Muscle of back (tissue), 11 donors: ENCODE data around the gene RCAN3. TPM values are rescaled to one million over a fixed set of nuclear protein-coding genes. Genes with fewer than 3 reads are reported as not detected.
A peak's percentile ranks its signal among the peaks of the same experiment; 100 is the strongest.
"Not testable (repeated sequence)": the region's sequence is repeated elsewhere in the genome, so short reads cannot be mapped to it uniquely, and the experiment has no call there.

Source experiments
- DNase-seq, 3 donors: peaks; one replicate each; pipeline versions ENCODE4 v3.0.0 to v3.0.0-alpha.2; 2013
- polyA plus RNA-seq, 10 donors: library from polyadenylated mRNA; unstranded; fragments of 120-200 nt; gene quantifications; one replicate each; pipeline ENCODE4 v1.2.1, GENCODE V29; 2013; ENCODE audit not compliant: insufficient read length in 10 of 10

Gene RCAN3
- polyA plus RNA-seq, 10 donors, result 1.2 to 6.8 (median 2.5) TPM

- no peak for DNase-seq
These were observed 19.2 kb upstream of the RCAN3 start for GRCh38 chr1:24483441-24483840.

GRCh38 chr1:24484199-24484598 is 18.4 kb upstream of the RCAN3 start:
- no peak for DNase-seq

GRCh38 chr1:24486331-24487065 is 16.1 kb upstream of the RCAN3 start:
- DNase-seq, result no peak

GRCh38 chr1:24487455-24487854 is 15.2 kb upstream of the RCAN3 start:
- DNase-seq, result no peak

GRCh38 chr1:24488159-24488558 is 14.5 kb upstream of the RCAN3 start:
- not testable (repeated sequence) for DNase-seq

GRCh38 chr1:24489674-24490073 is 13.0 kb upstream of the RCAN3 start:
- DNase-seq, result no peak

- no peak for DNase-seq
These were observed 12.4 kb upstream of the RCAN3 start for GRCh38 chr1:24490101-24490781.

GRCh38 chr1:24491577-24492360 is 10.9 kb upstream of the RCAN3 start:
- DNase-seq, result no peak

- not testable (repeated sequence) for DNase-seq
These were observed 9.7 kb upstream of the RCAN3 start for GRCh38 chr1:24492935-24493334.

- no peak for DNase-seq
These were observed 8.9 kb upstream of the RCAN3 start for GRCh38 chr1:24493785-24494184.

- no peak for DNase-seq
These were observed 4.0 kb upstream of the RCAN3 start for GRCh38 chr1:24498589-24498988.

- DNase-seq, result no peak
These were observed 2.1 kb upstream of the RCAN3 start for GRCh38 chr1:24500448-24501048.

GRCh38 chr1:24501371-24502064 is 1.1 kb upstream of the RCAN3 start:
- peak in 1 of 3 donors; percentile 42 for DNase-seq

- peak; percentile 21 to 74 (median 58) for DNase-seq
These were observed 449 bp upstream of the RCAN3 start for GRCh38 chr1:24502065-24502708.

GRCh38 chr1:24503059-24503751 is 569 bp downstream of the RCAN3 start:
- peak in 1 of 3 donors; percentile 29 for DNase-seq

GRCh38 chr1:24503870-24504523 is 1.4 kb downstream of the RCAN3 start:
- peak in 1 of 3 donors; percentile 13 for DNase-seq

- DNase-seq, result no peak
These were observed 1.9 kb downstream of the RCAN3 start for GRCh38 chr1:24504560-24504959.

- DNase-seq, result no peak
These were observed 3.2 kb downstream of the RCAN3 start for GRCh38 chr1:24505816-24506215.

- no peak for DNase-seq
These were observed 4.2 kb downstream of the RCAN3 start for GRCh38 chr1:24506691-24507381.
